ENCODE data around the gene MXD1. TPM values are rescaled to one million over a fixed set of nuclear protein-coding genes. Genes with fewer than 3 reads are reported as not detected.

MXD1 gene
- total and polyA plus RNA-seq, 9 of the 15 experiments (the other 6 are each of a cell fraction or from before 2014, with no cell fraction given) = 6.7 to 35.9 (median 11.0) TPM

DNA sequence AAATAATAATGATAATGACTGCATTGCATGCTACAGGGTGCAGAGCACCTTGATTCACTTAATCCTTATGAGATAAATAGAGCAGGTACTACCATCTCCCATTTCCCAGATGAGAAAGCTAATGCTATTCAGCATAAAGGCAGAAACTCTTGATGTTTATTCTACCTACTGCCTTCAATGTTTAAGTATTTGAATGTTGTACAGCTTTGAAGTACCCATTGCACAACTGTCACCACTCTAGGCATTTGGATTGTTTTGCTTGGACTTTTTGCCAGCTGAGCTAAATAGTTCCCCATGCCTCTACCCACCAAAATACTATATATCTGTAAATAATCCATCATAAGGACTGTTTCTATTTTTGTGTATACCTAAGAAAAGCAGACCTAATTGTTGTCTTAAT is 7.7 kb upstream of the MXD1 start:
- Histone ChIP-seq H3K9me1 (ENCODE audit: control insufficient read depth, insufficient read depth, low read length) (no peaks in the 10 kb centered on the region), H3K27me3 (ENCODE audit: control insufficient read depth in 2 of 2, insufficient read depth in 2 of 2, low read length in 2 of 2) (no peaks in the 10 kb centered on the region), H3K9ac (ENCODE audit: insufficient read depth in 1 of 2, low read depth in 2 of 2, low read length in 2 of 2) (no peak overlapping the region), H3K4me2 (ENCODE audit: insufficient read depth, low read length) (no peak overlapping the region), H2AFZ (ENCODE audit: low read depth, low read length) (no peak overlapping the region), H3K9me3 (replicated peaks; ENCODE audit: control insufficient read depth, insufficient read depth, low read depth, low read length) (no peaks in the 10 kb centered on the region), H4K20me1 (replicated peaks; ENCODE audit: control insufficient read depth, insufficient read depth, low read length) (0 out of 2 replicates have a peak, but pooled peaks cover 2% of the 10 kb centered on the region), H3K4me1 (replicated peaks in 1 of 2; ENCODE audit: control insufficient read depth in 2 of 2, insufficient read depth in 2 of 2, low read length in 2 of 2) (peaks cover 2 to 7% of the 10 kb centered on the region in 2 experiments; a peak in 4 of 5 replicates), H3K27ac (ENCODE audit: extremely low read depth, low read depth, low read length) (no peak overlapping the region), H3K4me3 (no peak overlapping the region), H3K36me3 (ENCODE audit: control insufficient read depth, insufficient read depth, low read length) (peaks cover 68% of the 10 kb centered on the region), H3K79me2 (ENCODE audit: control insufficient read depth, insufficient read depth, low read length) (0 out of 3 replicates have a peak, but pooled peaks cover under 1% of the 10 kb centered on the region)
- intact Hi-C loops (cut with micrococcal nuclease) = no loop called here
- FAIRE-seq (no peak), ATAC-seq (no peak), DNase-seq (ENCODE audit: extremely low read depth in 1 of 4, low spot score in 3 of 4) (no peak)
- TF ChIP-seq ZNF431 (CRISPR knock-in tag; IDR thresholded peaks at IDR 0.05) (no peak), KDM1A (IDR thresholded peaks at IDR 0.05) (no peak), ZNF780A (CRISPR knock-in tag; IDR thresholded peaks at IDR 0.05) (no peak), PPARD (CRISPR knock-in tag; IDR thresholded peaks at IDR 0.05) (no peak), ZNF41 (CRISPR knock-in tag; conservative IDR thresholded peaks at IDR 0.05) (no peak), PML (IDR thresholded peaks at IDR 0.05; ENCODE audit: low read length) (no peak), KAT8 (IDR thresholded peaks at IDR 0.05; ENCODE audit: low read depth) (no peak)
- TF ChIP-seq, protein P1, sequence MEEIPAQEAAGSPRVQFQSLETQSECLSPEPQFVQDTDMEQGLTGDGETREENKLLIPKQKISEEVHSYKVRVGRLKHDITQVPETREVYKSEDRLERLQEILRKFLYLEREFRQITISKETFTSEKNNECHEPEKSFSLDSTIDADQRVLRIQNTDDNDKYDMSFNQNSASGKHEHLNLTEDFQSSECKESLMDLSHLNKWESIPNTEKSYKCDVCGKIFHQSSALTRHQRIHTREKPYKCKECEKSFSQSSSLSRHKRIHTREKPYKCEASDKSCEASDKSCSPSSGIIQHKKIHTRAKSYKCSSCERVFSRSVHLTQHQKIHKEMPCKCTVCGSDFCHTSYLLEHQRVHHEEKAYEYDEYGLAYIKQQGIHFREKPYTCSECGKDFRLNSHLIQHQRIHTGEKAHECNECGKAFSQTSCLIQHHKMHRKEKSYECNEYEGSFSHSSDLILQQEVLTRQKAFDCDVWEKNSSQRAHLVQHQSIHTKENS (CRISPR knock-in tag; IDR thresholded peaks at IDR 0.05) = no peak
- CTCF ChIA-PET (ENCODE audit: low intra/inter-chr PET ratio) = no interaction called here
- POLR2A ChIA-PET = interaction anchor here (0.6 kb wide), 2 partner anchors 218 to 311 kb away, joined by 3 to 4 read pairs; no protein-coding TSS in a partner anchor
- no TSS peak for BruUV-seq (replicated peaks)
- in situ Hi-C loops (cut with MboI) = loop anchor here (5.0 to 25.0 kb wide), 2 partner anchors 185 to 730 kb away; no protein-coding TSS in a partner anchor

Data from K562 (cell line).